COLO668 (cell line): ENCODE results near the gene MXD1.

ENCODE experiments used
- DNase-seq: peaks from one replicate; lab custom pipeline; 2025; ENCODE audit not compliant: unreplicated experiment; lab: John Stamatoyannopoulos, UW

The MXD1 gene

GRCh38 chr2:69975853-69976462, 61.0 kb downstream of the MXD1 start:
- DNase-seq = no peak

- DNase-seq = no peak
These were observed 62.3 kb downstream of the MXD1 start for GRCh38 chr2:69977186-69977585.

- no peak for DNase-seq
These were observed 63.1 kb downstream of the MXD1 start for GRCh38 chr2:69977906-69978482.

GRCh38 chr2:69979902-69980807, 65.2 kb downstream of the MXD1 start:
- no peak for DNase-seq

- DNase-seq = no peak
These were observed 68.6 kb downstream of the MXD1 start for GRCh38 chr2:69983392-69983966.

- DNase-seq = no peak
These were observed 70.3 kb downstream of the MXD1 start for GRCh38 chr2:69985216-69985615.

- no peak for DNase-seq
These were observed 70.8 kb downstream of the MXD1 start for GRCh38 chr2:69985688-69986087.

GRCh38 chr2:69986691-69987090, 71.8 kb downstream of the MXD1 start:
- no peak for DNase-seq

GRCh38 chr2:69988086-69988635, 73.3 kb downstream of the MXD1 start:
- DNase-seq = no peak

- no peak for DNase-seq
These were observed 74.1 kb downstream of the MXD1 start for GRCh38 chr2:69989009-69989408.

- DNase-seq = no peak
These were observed 74.7 kb downstream of the MXD1 start for GRCh38 chr2:69989441-69990105.
